Stimulated activated CD4-positive, alpha-beta T cell treated with anti-CD3 and anti-CD28 coated beads, Interleukin-4, amount 100 ng/mL, for 48 hours (primary cell): ENCODE data around the gene INPP5J.

Source experiments
- DNase-seq, 2 donors: peaks; one replicate each; pipeline ENCODE4 v3.0.0-alpha.2; 2020; ENCODE audit warnings: low read depth in 2 of 2

INPP5J gene

DNA sequence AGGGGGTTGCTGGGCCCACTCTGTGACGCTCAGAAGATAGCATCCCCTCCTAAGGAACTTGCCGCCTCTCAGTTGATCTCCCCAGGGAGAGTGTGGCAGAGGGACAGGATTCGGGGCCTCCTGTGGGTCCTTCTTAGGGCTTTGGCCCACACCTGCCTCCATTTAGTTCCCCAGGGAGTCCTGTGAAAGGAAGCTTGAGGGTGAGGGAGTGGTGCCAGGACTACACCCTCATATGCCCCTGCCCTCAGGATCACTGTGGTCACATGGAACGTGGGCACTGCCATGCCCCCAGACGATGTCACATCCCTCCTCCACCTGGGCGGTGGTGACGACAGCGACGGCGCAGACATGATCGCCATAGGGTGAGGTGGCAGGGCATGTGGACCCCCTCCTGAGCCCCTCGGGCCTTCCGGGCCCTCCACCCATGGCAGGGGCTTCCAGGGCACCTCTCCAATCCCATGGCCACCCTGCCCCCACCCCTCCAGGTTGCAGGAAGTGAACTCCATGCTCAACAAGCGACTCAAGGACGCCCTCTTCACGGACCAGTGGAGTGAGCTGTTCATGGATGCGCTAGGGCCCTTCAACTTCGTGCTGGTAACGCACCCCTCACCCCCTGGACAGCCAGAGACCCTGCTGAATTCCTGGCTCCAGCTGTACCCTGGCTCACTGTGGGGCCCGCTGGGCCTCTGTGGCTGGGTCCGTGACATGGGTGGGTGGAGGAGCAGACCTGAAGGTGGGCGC lies 3.5 kb downstream of the INPP5J start:
- no peak for DNase-seq

DNA sequence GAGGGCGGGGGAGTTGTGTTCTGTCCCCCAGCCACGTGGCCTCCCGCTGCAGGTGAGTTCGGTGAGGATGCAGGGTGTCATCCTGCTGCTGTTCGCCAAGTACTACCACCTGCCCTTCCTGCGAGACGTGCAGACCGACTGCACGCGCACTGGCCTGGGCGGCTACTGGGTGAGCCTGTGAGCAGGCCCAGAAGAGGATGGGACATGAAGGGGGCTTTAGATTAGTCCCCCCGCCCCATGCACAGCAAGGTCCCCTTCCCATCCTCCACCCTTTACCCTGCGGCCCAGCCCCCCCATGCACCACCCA lies 4.1 kb downstream of the INPP5J start:
- DNase-seq: no peak

DNA sequence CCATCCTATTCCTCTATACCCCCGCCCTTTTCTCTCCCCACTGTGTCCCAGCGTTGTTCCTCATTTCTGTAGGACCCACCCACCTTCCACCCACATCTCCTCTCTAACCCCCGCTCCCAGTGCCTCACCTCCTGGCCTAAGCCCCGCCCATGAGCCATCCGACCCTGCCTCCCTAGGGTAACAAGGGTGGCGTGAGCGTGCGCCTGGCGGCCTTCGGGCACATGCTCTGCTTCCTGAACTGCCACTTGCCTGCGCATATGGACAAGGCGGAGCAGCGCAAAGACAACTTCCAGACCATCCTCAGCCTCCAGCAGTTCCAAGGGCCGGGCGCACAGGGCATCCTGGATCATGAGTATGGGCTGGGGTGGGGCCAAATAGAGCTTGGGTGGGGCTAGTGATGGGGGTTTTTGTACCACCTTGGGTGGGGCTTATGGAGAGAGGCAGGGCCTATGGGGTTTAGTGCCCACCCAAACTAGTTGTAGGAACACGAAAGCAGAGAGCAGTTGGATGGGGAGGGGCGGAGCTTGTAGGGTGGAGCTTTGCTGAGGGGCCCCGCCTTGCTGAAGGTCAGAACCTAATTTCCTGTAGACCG lies 4.5 kb downstream of the INPP5J start:
- no peak for DNase-seq

DNA sequence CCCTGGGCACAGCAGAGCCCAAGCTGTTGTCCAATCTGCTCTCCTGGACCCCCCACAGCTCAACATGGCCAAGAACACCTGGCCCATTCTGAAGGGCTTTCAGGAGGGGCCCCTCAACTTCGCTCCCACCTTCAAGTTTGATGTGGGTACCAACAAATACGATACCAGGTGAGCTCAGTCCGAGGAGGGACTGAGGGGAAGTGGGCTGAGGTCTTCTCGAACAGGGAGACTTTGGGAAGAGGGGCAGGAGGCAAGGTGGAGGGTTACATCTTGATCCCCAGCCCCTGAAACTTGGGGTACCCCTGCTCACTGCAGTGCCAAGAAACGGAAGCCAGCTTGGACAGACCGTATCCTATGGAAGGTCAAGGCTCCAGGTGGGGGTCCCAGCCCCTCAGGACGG lies 5.4 kb downstream of the INPP5J start:
- DNase-seq: no peak

DNA sequence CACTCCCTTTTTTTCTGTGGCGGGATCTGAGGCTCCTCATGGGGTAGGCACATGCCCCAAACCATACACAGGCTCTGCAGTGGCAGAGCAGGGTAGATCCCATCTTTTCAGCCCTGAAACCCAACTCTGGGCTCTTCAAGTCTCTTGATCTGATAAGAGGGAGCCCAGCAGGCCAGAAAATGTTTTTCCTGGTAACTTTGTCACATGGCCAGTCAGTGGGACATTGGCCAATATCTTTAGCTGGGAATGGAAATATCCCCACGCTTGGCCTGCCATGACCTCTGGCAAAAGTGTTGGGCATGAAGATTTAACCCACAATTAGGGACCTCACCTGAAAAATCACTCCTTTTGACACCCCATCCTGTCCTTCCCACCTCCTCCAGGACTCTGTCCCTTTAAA lies 8.1 kb downstream of the INPP5J start:
- no peak for DNase-seq

DNA sequence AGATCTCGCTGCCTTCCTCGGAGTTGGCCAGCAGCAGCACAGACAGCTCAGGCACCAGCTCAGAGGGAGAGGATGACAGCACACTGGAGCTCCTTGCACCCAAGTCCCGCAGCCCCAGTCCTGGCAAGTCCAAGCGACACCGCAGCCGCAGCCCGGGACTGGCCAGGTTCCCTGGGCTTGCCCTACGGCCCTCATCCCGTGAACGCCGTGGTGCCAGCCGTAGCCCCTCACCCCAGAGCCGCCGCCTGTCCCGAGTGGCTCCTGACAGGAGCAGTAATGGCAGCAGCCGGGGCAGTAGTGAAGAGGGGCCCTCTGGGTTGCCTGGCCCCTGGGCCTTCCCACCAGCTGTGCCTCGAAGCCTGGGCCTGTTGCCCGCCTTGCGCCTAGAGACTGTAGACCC lies 11.1 kb downstream of the INPP5J start:
- no peak for DNase-seq

DNA sequence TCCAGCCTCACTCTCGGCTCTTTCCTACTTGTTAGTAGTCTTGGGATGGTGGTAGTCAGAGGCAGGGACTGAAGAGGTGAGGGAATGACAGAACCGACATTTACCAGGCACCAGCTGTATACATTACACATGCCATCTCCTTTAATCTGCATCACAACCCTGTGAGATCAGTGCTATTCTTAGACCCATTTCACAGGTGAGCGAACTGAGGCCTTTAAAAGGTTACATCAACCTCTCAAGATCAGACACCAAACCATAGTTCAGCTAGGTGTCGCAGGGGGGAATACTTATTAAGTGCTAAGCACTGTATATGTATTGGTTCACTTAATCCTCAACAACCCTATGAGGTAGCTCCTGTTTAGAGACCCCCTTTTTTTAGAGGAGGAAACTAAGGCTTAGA lies 11.9 kb downstream of the INPP5J start:
- no peak for DNase-seq

DNA sequence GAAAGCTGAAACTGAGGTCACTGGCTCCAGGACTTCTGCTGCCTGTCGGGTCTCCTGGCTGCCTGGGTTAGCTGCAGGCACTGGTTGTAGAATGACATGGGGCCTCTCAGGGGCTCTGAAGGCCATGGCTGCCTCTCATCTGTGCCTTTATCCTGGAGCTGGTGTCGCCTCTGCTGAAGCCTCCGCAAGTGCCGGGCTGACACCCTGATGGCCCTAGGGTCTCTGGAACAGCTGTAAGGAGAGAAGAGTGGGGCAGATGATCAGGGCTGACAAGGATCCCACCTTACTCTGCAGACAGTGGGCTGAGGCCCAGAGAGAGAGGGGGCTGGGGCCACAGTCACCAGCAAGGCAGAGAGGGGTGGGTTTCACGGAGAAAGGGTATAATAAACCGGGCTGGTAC lies 12.9 kb downstream of the INPP5J start:
- DNase-seq: no peak

DNA sequence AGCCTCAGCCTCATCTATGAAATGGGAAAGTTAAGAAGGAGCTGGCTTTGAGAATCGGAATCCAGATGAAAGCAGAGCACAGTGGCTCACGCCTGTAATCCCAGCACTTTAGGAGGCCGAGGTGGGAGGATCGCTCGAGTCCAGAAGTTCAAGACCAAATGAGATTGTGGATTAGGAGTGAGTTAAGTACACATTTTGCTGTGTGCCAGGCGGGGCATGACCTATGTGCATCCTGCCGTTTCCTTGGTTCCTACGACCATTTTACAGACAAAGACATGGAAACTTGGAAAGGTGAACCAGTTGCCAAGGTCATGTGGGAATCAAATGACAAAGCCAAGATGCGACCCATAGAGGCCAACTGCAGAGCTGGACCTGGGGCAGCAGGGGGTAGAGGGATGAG lies 13.4 kb downstream of the INPP5J start:
- DNase-seq: no peak

DNA sequence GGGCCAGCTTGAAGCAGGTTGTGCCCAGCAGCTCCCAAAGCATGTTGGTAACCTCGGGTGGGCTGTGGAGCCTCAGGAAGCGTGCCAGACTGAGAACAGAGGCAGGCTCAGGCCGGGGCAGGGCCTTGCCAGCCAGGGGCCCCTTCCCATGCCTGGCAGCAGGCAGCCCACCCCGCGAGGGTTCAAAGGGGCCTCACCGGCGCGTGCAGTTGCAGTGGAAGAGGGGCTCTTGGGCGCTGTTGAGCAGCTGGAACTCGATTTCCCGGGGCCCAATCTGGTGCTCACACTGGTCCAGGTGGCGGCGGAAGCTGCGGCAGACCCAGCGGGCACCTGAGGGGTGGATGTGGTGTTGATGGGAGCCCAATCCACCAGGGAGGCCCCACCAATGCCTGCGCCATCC lies 13.9 kb downstream of the INPP5J start:
- DNase-seq: no peak

DNA sequence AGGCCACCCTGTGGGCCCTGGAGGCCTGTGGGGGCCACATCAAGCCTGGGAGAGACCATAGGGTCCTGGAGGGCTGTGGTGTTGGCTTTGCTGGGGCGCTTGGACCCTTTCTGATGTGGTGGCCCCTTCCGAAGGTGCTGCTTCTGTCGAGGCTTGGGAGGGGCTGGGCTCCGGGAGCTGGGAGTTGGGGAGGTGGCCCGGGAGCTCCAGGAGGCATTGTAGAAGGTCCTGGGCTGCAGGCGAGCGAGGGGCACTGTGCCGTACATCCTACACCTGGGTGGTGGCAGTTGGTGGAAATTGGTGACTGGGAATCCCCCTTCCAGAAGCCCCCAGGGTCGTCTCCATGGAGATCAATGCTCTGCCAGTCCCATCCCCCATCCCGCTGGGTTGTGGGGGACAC lies 15.0 kb downstream of the INPP5J start:
- DNase-seq: no peak

DNA sequence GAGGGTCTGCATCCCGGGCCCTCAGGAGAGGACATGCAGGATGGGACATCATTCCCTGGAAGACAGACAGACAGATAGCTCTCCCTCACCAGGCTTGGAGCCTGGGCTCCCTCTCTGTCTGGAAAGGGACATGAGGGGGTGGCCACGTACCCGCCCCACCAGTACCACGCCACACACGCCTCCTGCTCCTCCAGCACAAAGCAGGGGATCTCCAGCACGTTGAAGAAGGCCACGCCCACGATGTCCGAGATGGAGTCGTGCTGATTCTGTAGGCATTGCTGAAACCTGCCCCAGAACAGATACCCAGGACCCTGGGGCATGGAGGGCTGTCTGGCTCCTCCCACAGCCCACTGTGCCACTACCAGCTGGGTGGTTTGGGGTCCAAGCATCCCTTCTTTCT lies 15.4 kb downstream of the INPP5J start:
- DNase-seq: no peak

DNA sequence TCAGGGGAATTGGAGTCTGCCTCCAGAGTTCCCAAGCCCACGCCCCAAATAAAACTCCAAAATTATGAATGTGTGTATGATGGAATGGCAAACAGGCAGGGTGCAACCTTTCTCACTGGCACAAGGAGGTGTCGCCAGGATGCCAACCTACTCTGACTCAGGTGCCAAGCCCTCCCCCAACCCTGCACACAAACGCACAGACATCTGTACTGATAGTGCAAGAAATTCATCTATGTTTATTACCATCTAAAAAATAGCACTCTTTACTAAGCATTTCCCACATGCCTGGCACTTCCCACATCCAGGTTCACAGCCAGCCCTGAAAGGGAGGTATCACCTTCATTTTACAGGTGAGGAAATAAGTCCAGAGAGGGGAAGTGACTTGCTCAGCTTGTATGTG lies 16.3 kb downstream of the INPP5J start:
- DNase-seq: no peak

DNA sequence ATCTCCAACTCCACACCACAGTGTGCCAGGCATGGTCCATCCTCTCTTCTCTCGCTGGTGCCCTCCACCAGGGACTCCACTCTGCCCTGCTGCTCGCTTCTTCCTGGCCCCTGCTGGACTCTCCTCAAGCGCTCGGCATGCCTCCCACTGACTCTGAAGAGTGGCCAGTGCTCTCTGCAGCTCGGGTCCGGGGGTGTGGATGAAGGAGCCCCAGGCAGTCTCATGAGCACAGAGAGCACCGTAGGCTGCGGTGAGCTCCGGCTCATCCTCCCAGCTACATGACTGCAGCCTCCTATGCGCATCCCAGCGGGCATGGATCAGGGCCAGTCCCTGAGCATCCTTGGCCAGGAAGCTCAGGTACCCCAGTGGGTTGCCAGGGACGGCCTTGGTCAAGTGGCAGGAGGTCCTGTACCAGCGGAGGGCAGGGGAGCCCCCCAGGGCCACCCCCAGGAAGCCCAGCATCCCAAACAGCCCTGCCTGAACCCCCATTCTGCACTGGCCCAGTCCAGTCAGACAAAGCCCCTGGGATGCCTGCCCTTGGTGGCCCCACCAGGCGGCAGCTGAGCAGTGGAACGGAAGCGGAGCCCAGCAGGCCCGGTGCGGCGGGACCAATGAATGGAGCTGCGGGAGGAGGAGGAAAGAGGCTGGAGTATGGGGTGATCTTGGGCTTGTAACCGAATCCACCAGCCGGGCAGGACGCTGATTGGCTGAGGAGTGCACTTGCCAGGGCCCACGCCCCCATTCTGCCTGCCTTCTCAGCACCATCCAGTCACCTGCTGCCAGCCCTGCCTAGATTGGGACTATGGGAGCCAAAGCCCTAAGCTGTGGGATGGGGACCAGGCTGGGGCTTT lies 17.3 kb downstream of the INPP5J start, which contains the start of gene PLA2G3:
PLA2G3 (minus strand) TSS at position 643 of the 851 bp plus-strand sequence; CDS start at position 489, 154 bp downstream.
- no peak for DNase-seq

DNA sequence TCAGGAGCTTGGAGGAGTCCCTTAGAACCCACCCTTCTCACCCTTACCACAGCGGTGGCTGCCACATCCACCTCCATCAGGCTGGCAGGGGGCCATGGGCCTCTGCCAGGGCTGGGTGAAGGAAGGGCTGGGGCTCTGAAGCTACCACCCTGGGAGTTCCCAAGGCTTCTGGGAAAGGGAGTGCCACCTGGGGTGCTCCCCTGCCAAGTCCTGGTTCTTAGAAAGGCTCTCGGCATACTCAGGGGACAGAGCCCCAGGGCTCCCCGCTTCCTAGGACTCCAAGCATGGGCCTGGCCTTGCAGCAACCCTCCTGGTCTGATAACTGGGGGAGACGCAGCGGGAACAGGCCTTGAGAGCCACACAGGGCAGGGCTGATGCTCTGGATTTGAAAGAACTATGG lies 18.0 kb downstream of the INPP5J start:
- DNase-seq: no peak

DNA sequence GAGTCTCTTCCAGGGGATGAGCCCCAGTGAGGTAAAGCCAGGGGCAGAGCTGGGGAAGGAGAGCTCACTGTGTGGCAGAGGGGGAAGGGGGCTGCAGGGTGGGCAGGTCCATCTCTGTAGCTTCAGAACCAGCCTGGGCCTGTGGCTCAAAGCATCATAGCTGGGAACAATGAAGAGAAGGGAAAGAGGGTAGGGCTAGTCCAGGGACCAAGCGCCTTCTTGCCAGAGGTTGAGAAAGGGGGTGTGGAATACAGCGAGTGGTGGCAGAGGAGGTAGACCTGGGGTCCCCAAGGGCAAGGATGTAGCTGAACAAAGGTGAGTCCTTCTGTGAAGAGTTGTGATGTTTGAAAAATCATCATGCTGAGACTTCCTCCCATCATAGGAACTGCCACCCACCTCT lies 18.8 kb downstream of the INPP5J start:
- DNase-seq: no peak

DNA sequence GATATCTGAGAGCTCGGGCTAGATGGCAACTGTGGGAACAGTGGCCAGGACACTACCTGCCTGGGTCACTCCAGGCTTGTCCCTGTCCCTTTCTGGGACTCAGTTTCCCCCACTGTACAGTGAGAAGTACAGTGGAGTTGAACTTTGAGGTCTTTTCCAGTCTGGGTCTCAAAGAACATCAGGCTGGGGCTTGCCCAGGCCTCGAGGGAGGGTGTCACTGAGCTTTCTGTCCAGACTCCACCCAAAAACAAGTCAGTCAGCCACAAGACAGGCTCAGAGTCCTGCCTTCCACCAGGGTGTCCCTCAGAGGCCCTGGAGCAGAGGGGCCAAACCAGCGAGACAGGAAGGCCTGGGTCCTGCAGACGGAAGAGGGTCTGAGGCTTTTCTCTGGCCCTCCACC lies 19.5 kb downstream of the INPP5J start:
- DNase-seq: no peak

DNA sequence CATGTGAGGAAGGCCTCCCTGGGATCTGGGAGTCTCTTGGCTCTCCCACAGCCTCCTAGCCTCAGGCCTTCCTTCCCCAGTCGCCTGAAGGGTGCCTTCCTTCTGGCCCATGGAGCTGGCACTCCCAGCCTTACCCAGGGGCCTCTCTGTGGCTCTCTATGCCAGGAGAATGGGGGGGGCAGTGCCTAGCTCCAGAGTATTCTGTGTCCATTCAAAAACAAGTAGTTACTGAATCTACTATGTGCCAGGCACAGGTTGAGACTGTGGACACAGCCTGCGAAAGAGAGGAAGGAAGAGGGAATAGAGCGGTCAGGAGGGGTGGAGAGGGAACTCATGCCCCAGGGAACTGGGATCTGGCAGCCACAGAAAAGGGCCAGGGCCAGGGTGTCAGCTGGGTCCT lies 20.3 kb downstream of the INPP5J start:
- DNase-seq: no peak

DNA sequence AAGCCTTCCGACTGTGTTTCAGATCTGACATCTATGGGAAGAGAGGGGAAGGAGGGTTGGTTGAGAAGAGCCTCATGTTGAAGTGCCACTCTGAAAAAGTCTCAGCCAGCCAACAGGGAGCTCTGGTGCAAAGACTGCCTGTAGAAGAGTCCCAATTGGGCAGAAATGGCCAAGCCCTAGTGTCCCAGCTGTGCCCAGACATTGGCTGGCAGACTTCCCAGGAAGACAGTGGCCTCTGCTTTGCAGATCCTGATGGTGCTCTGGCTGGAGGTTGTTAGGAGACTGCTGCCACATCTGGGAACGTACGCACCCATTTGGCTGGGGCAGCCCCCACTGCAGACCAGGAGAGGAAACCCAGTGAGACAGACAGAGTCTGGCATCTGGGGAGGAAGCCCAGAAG lies 20.8 kb downstream of the INPP5J start:
- no peak for DNase-seq

DNA sequence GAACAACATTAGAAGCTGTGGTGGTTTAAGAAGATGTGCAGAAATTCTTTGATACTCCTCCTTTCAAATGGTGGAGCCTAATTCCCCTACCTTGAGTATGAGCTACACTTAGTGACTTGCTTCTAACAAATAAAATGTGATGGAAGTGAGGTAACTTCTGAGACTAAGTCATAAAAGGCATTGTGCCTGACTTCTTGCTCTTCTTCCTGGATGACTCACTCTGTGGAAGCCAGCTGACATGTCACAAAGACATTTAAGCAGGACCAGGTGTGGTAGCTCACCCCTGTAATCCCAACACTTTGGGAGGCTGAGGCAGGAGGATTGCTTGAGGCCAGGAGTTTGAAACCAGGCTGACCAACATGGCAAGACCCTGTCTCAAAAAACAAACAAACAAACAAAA lies 21.5 kb downstream of the INPP5J start:
- DNase-seq: no peak

DNA sequence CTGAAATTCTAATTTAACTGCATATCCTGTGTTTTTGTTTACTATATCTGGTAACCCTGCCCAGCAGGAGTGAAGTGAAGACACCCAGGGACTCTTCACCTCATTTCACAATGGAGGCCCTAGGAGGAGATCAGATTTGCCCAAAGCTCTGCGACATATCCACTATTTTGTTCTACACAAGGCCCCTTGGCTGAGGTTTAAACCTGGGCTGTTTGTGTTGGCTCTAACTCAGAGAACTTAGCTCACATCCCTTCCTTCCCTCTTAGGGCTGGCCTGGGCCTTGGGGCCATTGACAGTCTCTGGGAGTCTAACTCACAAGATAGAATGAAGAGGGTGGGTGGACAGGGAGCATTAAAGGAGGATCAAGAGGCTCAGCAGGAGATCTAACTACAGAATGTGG lies 25.7 kb downstream of the INPP5J start:
- DNase-seq: no peak

DNA sequence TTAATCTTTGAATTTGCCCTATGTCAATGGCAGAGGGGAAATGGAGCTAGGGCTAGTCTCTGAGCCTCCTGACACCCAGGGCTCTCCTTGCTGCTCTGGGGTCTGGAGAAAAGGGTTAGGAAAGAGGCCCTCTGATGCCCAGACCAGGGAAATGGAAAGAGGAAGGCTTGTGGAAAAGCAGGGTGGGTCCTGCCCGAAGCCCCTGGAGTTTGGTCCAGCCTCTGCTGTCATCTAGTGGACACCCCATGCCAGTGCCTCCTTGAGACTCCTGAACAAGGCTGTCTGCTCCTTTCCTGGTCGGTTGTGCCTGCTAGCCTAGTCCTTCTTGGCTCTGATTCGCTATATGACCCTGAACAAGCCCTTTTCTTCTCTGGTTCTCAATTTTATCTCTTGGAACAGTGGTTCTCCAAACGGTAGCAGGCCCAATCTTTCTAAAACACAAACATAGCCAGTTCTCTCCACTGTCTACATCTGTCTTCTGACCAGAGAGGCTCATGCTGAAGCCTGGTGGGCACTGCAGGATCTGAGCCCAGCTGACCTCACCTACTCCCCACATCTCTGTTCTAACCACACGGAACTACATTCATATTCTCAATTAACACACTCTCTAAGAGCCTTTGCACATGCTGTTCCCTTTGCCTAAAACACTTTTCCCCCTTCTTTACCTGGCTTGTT lies 26.3 kb downstream of the INPP5J start:
- DNase-seq: peak in 1 of 2 donors; percentile 19

DNA sequence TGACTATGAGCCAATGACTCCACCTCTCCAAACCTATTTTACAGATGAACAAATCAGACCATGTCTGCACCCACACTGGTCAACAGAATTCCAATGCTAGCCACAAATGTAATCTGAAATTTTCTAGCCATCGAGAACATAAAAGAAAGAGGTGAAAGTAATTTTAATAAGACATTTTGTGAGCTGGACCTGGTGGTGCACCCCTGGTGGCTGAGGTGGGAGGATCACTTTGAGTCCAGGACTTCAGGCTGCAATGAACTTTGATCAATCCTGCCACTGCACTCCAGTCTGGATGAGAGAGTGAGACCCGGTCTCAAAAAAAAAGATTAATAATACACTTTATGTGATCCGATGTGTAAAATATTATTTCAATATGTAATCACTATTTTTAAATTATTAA lies 27.8 kb downstream of the INPP5J start:
- no peak for DNase-seq
